ENCODE results near the gene ZNF217.
"Not testable (repeated sequence)": the region's sequence is repeated elsewhere in the genome, so short reads cannot be mapped to it uniquely, and the experiment has no call there.

ZNF217 gene

GRCh38 chr20:53562104-53562764 lies 31.4 kb downstream of the ZNF217 start:
- not testable (repeated sequence) for DNase-seq

GRCh38 chr20:53561505-53561904 lies 32.1 kb downstream of the ZNF217 start:
- no peak for DNase-seq

GRCh38 chr20:53559816-53560215 lies 33.8 kb downstream of the ZNF217 start:
- no peak for DNase-seq

- DNase-seq, result no peak
Observed at GRCh38 chr20:53557130-53557529, 36.5 kb downstream of the ZNF217 start.

- no peak for DNase-seq
Observed at GRCh38 chr20:53556267-53556897, 37.3 kb downstream of the ZNF217 start.

- no peak for DNase-seq
Observed at GRCh38 chr20:53555816-53556215, 37.8 kb downstream of the ZNF217 start.

- no peak for DNase-seq
Observed at GRCh38 chr20:53555081-53555480, 38.6 kb downstream of the ZNF217 start.

GRCh38 chr20:53552572-53552893 lies 41.1 kb downstream of the ZNF217 start:
- not testable (repeated sequence) for DNase-seq

GRCh38 chr20:53551719-53552571 lies 41.7 kb downstream of the ZNF217 start:
- not testable (repeated sequence) for DNase-seq

- DNase-seq, result no peak
Observed at GRCh38 chr20:53550280-53551187, 43.1 kb downstream of the ZNF217 start.

- DNase-seq, result peak; percentile 85
Observed at GRCh38 chr20:53547664-53548239, 45.9 kb downstream of the ZNF217 start.

GRCh38 chr20:53539516-53539915 lies 54.1 kb downstream of the ZNF217 start:
- no peak for DNase-seq

GRCh38 chr20:53536382-53536781 lies 57.3 kb downstream of the ZNF217 start:
- not testable (repeated sequence) for DNase-seq

GRCh38 chr20:53535878-53536277 lies 57.8 kb downstream of the ZNF217 start:
- DNase-seq, result no peak

- DNase-seq, result no peak
Observed at GRCh38 chr20:53534037-53534436, 59.6 kb downstream of the ZNF217 start.

GRCh38 chr20:53533500-53533899 lies 60.1 kb downstream of the ZNF217 start:
- DNase-seq, result no peak

- DNase-seq, result not testable (repeated sequence)
Observed at GRCh38 chr20:53532654-53533312, 60.9 kb downstream of the ZNF217 start.

- no peak for DNase-seq
Observed at GRCh38 chr20:53530440-53530839, 63.2 kb downstream of the ZNF217 start.

- DNase-seq, result no peak
Observed at GRCh38 chr20:53529658-53530057, 64.0 kb downstream of the ZNF217 start.

GRCh38 chr20:53527196-53527595 lies 66.4 kb downstream of the ZNF217 start:
- DNase-seq, result no peak

- DNase-seq, result peak; percentile 26
Observed at GRCh38 chr20:53524589-53525312, 68.9 kb downstream of the ZNF217 start.

Data from NCI-H82 (cell line).